Activated B cell treated with CpG ODN at 0.5 μM for 24 hours (primary cell): Measurements from ENCODE around the gene TGM5. TPM values are rescaled to one million over a fixed set of nuclear protein-coding genes. Genes with fewer than 3 reads are reported as not detected.
A peak's percentile ranks its signal among the peaks of the same experiment; 100 is the strongest.

Experiments used
- ATAC-seq: fragments of 200-7000 bp; cut with Tn5 transposase; one replicate; pipeline ENCODE4 v1.10.0; 2021; ENCODE audit warnings: low read depth, mild to moderate bottlenecking, moderate library complexity
- CTCF ChIA-PET: fragments of 350-600 bp; sonication (Branson Sonifier 250); formaldehyde crosslinking; loops from one replicate; lab custom pipeline; 2021; ENCODE audit warnings: antibody characterized with exemption; lab: Charles Lee
- POLR2A ChIA-PET: fragments of 350-600 bp; sonication (Branson Sonifier 250); formaldehyde crosslinking; loops from one replicate; lab custom pipeline; 2021; ENCODE audit warnings: antibody characterized with exemption; lab: Charles Lee
- DNase-seq: peaks from one replicate; pipeline ENCODE4 v3.0.0; 2022
- H3K27ac Mint-ChIP-seq: one replicate; pipeline ENCODE4 v1.8.0; 2020; ENCODE audit warnings: mixed read lengths
- H3K27me3 Mint-ChIP-seq: one replicate; pipeline ENCODE4 v1.8.0; 2021; ENCODE audit warnings: mixed read lengths
- H3K36me3 Mint-ChIP-seq: one replicate; pipeline ENCODE4 v1.8.0; 2021; ENCODE audit warnings: low read depth, mixed read lengths
- H3K4me1 Mint-ChIP-seq: one replicate; pipeline ENCODE4 v1.8.0; 2021; ENCODE audit warnings: mixed read lengths
- H3K4me3 Mint-ChIP-seq: one replicate; pipeline ENCODE4 v1.8.0; 2020; ENCODE audit warnings: mild to moderate bottlenecking, mixed read lengths
- H3K9me3 Mint-ChIP-seq: one replicate; pipeline ENCODE4 v1.8.0; 2020; ENCODE audit warnings: mixed read lengths
- intact Hi-C: fragments of 100-400 bp; cut with micrococcal nuclease; formaldehyde crosslinking; loops from one replicate; pipeline ENCODE4 v1.15.1; 2024
- total RNA-seq: library from RNA; stranded (reverse); gene quantifications from 2 replicates; pipeline ENCODE4 v1.2.3, GENCODE V29; 2022
- TF ChIP-seq, protein P1 (sequence below): fragments of 200-600 bp; IDR thresholded peaks from one replicate; pipeline ENCODE4 v1.8.0; 2022; ENCODE audit warnings: antibody characterized with exemption, mild to moderate bottlenecking

TGM5 gene
- total RNA-seq, 1 donor from 2014 or later, result 0.11 TPM

- H3K27me3 Mint-ChIP-seq, result no peaks in the 10 kb centered on the region
- H3K4me1 Mint-ChIP-seq, result peaks cover 33% of the 10 kb centered on the region
- peak; percentile 95 for ATAC-seq
Measured at GRCh38 chr15:43270676-43271306, 4.1 kb upstream of the TGM5 start.

GRCh38 chr15:43270113-43270665, 3.5 kb upstream of the TGM5 start:
- DNase-seq (no peak), ATAC-seq (no peak)
- CTCF ChIA-PET, result interaction anchor here (1.8 to 2.1 kb wide), 2 partner anchors 15 to 44 kb away, joined by 10 to 11 read pairs; no protein-coding TSS in a partner anchor
- intact Hi-C loops, result loop anchor here (1.0 kb wide), 2 partner anchors 17 to 45 kb away; no protein-coding TSS in a partner anchor
- Mint-ChIP-seq H3K4me1 (peaks cover 33% of the 10 kb centered on the region), H3K9me3 (no peaks in the 10 kb centered on the region), H3K4me3 (peak overlapping the region; percentile 54), H3K36me3 (no peaks in the 10 kb centered on the region), H3K27me3 (no peaks in the 10 kb centered on the region), H3K27ac (peak overlapping the region; percentile 91)
- POLR2A ChIA-PET, result no interaction called here
- TF ChIP-seq, protein P1, sequence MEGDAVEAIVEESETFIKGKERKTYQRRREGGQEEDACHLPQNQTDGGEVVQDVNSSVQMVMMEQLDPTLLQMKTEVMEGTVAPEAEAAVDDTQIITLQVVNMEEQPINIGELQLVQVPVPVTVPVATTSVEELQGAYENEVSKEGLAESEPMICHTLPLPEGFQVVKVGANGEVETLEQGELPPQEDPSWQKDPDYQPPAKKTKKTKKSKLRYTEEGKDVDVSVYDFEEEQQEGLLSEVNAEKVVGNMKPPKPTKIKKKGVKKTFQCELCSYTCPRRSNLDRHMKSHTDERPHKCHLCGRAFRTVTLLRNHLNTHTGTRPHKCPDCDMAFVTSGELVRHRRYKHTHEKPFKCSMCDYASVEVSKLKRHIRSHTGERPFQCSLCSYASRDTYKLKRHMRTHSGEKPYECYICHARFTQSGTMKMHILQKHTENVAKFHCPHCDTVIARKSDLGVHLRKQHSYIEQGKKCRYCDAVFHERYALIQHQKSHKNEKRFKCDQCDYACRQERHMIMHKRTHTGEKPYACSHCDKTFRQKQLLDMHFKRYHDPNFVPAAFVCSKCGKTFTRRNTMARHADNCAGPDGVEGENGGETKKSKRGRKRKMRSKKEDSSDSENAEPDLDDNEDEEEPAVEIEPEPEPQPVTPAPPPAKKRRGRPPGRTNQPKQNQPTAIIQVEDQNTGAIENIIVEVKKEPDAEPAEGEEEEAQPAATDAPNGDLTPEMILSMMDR, result no peak

More at GRCh38 chr15:43270676-43271306, 4.1 kb upstream of the TGM5 start:
- DNase-seq, result no peak
- H3K9me3 Mint-ChIP-seq, result no peaks in the 10 kb centered on the region
- H3K36me3 Mint-ChIP-seq, result no peaks in the 10 kb centered on the region
- TF ChIP-seq, protein P1, result no peak
- CTCF ChIA-PET, result interaction anchor here (1.8 to 2.1 kb wide), 2 partner anchors 15 to 45 kb away, joined by 10 to 11 read pairs; no protein-coding TSS in a partner anchor
- H3K4me3 Mint-ChIP-seq, result peak overlapping the region; percentile 54
- intact Hi-C loops, result loop anchor here (1.0 kb wide), 2 partner anchors 17 to 45 kb away; no protein-coding TSS in a partner anchor
- peak overlapping the region; percentile 91 for H3K27ac Mint-ChIP-seq
- POLR2A ChIA-PET, result no interaction called here

- H3K9me3 Mint-ChIP-seq, result no peaks in the 10 kb centered on the region
- H3K27ac Mint-ChIP-seq, result no peak overlapping the region
- H3K36me3 Mint-ChIP-seq, result no peaks in the 10 kb centered on the region
- TF ChIP-seq, protein P1, result no peak
- DNase-seq (no peak), ATAC-seq (no peak)
- POLR2A ChIA-PET, result no interaction called here
- no peak overlapping the region for H3K4me3 Mint-ChIP-seq
- H3K27me3 Mint-ChIP-seq, result no peaks in the 10 kb centered on the region
- peaks cover 33% of the 10 kb centered on the region for H3K4me1 Mint-ChIP-seq
- intact Hi-C loops, result no loop called here
- CTCF ChIA-PET, result interaction anchor here (1.9 to 2.3 kb wide), 2 partner anchors 43 to 64 kb away, joined by 6 to 8 read pairs; no protein-coding TSS in a partner anchor
Measured at GRCh38 chr15:43268111-43269105, 1.7 kb upstream of the TGM5 start.

- DNase-seq (no peak), ATAC-seq (no peak)
- TF ChIP-seq, protein P1, result no peak
- no peak overlapping the region for H3K27ac Mint-ChIP-seq
- POLR2A ChIA-PET, result interaction anchor here (0.7 kb wide), 1 partner anchor 9 kb away, joined by 3 read pairs; no protein-coding TSS in a partner anchor
- no peaks in the 10 kb centered on the region for H3K36me3 Mint-ChIP-seq
- H3K27me3 Mint-ChIP-seq, result no peaks in the 10 kb centered on the region
- intact Hi-C loops, result no loop called here
- peaks cover 33% of the 10 kb centered on the region for H3K4me1 Mint-ChIP-seq
- no peak overlapping the region for H3K4me3 Mint-ChIP-seq
- CTCF ChIA-PET, result interaction anchor here (0.8 to 2.3 kb wide), 2 partner anchors 18 to 42 kb away, joined by 3 to 8 read pairs; no protein-coding TSS in a partner anchor
- no peaks in the 10 kb centered on the region for H3K9me3 Mint-ChIP-seq
Measured at GRCh38 chr15:43267439-43267838, 711 bp upstream of the TGM5 start.
